Embryonic facial prominence (tissue), 1 donor: Measurements from ENCODE around the gene CDC37.

Source experiments
- DNase-seq: peaks from one replicate; pipeline ENCODE4 v3.0.0-alpha.2; 2016; ENCODE audit errors: extremely low spot score

The CDC37 gene

GRCh38 chr19:10353793-10354391 is 49.5 kb downstream of the CDC37 start:
- peak; percentile 29 for DNase-seq

- DNase-seq = no peak
These were observed 50.3 kb downstream of the CDC37 start for GRCh38 chr19:10352764-10353671.

GRCh38 chr19:10346509-10346908 is 56.8 kb downstream of the CDC37 start:
- DNase-seq = no peak

- no peak for DNase-seq
These were observed 58.6 kb downstream of the CDC37 start for GRCh38 chr19:10344780-10345179.

- DNase-seq = no peak
These were observed 59.8 kb downstream of the CDC37 start for GRCh38 chr19:10343495-10343894.
